OCI-LY3 (cell line): ENCODE measurements around the gene MIDN.

Source experiments
- EZH2phosphoT487 ChIP-seq: fragments of 200-600 bp; shearing (Covaris generic); IDR thresholded peaks from 2 replicates; pipeline ENCODE4 v1.6.1; 2018; ENCODE audit warnings: antibody characterized with exemption, mixed run types, low read depth
- TF ChIP-seq, protein P1 (sequence below): fragments of 200-600, 300-600 bp; sonication (generic); IDR thresholded peaks from 2 replicates; pipeline ENCODE4 v1.5.1; 2014; ENCODE audit warnings: antibody characterized with exemption, low read length, low read depth

DNA sequence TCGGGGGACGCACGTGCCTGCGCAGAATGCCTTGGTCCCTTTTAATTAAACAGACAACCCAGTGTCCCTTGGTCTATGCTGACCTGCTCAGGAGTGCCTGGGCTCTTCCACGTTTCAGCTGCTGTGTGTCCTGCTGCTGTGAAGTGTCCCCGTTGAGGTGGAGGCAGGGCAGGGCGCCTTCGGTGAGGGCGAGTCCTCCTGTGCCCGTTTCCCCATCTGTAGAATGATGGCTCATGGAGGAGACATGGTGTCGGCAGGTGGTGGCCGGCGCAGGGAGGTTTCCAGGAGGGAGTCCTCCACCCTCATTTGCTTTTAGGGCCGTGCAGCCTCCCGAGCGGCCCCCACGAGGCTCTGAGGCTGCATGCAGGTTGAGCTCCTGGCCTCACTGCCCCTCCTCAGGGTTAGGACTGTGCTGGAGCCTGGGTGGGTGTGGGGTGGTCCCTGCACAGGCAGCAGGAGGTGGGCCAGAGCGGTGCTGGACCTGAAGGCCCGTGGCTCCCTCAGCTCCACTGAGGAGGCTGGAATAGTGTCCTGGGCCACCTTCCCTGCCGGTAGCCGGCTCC is 34.0 kb upstream of the MIDN start:
- TF ChIP-seq, protein P1, sequence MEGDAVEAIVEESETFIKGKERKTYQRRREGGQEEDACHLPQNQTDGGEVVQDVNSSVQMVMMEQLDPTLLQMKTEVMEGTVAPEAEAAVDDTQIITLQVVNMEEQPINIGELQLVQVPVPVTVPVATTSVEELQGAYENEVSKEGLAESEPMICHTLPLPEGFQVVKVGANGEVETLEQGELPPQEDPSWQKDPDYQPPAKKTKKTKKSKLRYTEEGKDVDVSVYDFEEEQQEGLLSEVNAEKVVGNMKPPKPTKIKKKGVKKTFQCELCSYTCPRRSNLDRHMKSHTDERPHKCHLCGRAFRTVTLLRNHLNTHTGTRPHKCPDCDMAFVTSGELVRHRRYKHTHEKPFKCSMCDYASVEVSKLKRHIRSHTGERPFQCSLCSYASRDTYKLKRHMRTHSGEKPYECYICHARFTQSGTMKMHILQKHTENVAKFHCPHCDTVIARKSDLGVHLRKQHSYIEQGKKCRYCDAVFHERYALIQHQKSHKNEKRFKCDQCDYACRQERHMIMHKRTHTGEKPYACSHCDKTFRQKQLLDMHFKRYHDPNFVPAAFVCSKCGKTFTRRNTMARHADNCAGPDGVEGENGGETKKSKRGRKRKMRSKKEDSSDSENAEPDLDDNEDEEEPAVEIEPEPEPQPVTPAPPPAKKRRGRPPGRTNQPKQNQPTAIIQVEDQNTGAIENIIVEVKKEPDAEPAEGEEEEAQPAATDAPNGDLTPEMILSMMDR, result no peak
- no peak for TF ChIP-seq EZH2phosphoT487
